ENCODE measurements around the gene LIPC. TPM values are rescaled to one million over a fixed set of nuclear protein-coding genes. Genes with fewer than 3 reads are reported as not detected.

LIPC gene
- total and polyA plus RNA-seq, 10 donors, result 0.47 to 2.5 (median 1.0) TPM

DNA sequence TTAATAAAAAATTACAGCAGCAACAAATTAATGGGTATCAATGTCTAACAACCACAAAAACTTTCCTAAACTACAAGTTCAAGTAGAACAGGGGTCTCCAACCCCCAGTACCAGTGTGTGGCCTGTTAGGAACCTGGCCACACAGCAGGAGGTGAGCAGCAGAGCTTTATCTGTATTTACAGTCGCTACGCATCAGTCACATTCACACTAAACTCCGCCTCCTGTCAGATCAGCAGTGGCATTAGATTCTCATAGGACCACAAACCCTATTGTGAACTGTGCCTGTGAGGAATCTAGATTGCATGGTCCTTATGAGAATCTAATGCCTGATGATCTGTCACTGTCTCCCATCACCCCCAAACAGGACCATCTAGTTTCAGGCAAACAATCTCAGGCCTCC, 18.5 kb upstream of the LIPC start:
- no peak for DNase-seq
- Histone ChIP-seq H3K9me3 (peaks cover 0 to 11% (median 4%) of the 10 kb centered on the region in 8 donors), H3K27ac (no peak overlapping the region), H3K4me3 (no peak overlapping the region), H3K36me3 (no peaks in the 10 kb centered on the region), H3K4me1 (peaks cover 0 to 10% (median 0%) of the 10 kb centered on the region in 6 donors), H3K27me3 (replicated peaks in 1 of 7) (no peaks in the 10 kb centered on the region)
- no peak for TF ChIP-seq POLR2A (IDR thresholded peaks at IDR 0.05)
- no peak for TF ChIP-seq POLR2AphosphoS5 (IDR thresholded peaks at IDR 0.05)
- TF ChIP-seq CTCF (IDR thresholded peaks at IDR 0.05 in 8 of 11, conservative IDR thresholded peaks at IDR 0.05 in 3 of 11), result no peak
- intact Hi-C loops (cut with DNase I; ENCODE audit: low total_unique reads), result no loop called here
- WGBS, 5 donors, result 95 to 99% (median 95%) methylated on average over 3 of the region's 3 CpGs

DNA sequence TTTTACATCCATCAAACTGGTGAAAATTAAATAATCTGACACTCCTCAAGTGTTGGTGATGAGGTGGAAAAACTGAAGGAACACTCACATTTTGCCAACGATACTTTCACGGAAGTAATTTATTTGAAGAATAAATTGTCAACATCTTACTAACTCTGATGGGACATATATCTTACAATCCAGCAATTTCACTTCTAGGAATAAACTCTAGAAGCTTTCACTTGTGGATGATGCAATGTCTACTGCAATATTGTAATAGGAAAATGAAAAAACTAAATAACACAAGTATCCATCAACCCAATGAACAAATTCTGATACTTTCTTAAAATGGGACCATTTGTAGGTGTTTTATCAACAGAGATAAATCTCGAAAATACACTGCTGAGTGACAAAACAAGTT, 16.2 kb upstream of the LIPC start:
- WGBS, 5 donors, result 88 to 97% (median 95%) methylated on average over 3 of the region's 3 CpGs
- Histone ChIP-seq H3K27ac (no peak overlapping the region), H3K4me3 (no peak overlapping the region), H3K9me3 (peaks cover 0 to 11% (median 4%) of the 10 kb centered on the region in 8 donors), H3K36me3 (no peaks in the 10 kb centered on the region), H3K27me3 (replicated peaks in 1 of 7) (no peaks in the 10 kb centered on the region), H3K4me1 (no peaks in the 10 kb centered on the region)
- intact Hi-C loops (cut with DNase I; ENCODE audit: low total_unique reads), result no loop called here
- DNase-seq, result no peak
- no peak for TF ChIP-seq POLR2A (IDR thresholded peaks at IDR 0.05)
- TF ChIP-seq POLR2AphosphoS5 (IDR thresholded peaks at IDR 0.05), result no peak
- no peak for TF ChIP-seq CTCF (IDR thresholded peaks at IDR 0.05 in 8 of 11, conservative IDR thresholded peaks at IDR 0.05 in 3 of 11)

DNA sequence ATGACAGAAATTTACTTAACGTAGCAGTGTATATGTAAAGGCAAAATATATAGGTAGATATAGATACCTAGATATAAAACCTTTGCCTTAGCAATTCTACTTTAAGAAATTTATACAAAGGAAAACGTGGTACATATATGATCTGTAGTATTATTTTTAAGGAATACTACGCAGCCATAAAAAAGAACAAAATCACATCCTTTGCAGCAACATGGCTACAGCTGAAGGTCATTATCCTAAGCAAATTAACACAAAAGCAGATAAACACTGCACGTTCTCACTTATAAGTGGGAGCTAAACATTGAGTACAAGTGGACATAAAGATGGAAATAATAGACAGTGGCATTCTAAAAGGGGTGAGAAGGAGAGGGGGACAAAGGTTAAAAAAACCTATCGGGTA, 14.8 kb upstream of the LIPC start:
- Histone ChIP-seq H3K4me3 (no peak overlapping the region), H3K36me3 (no peaks in the 10 kb centered on the region), H3K9me3 (peaks cover 0 to 11% (median 4%) of the 10 kb centered on the region in 8 donors), H3K4me1 (no peaks in the 10 kb centered on the region), H3K27me3 (replicated peaks in 1 of 7) (no peaks in the 10 kb centered on the region), H3K27ac (no peak overlapping the region)
- intact Hi-C loops (cut with DNase I; ENCODE audit: low total_unique reads), result no loop called here
- no peak for DNase-seq
- TF ChIP-seq CTCF (IDR thresholded peaks at IDR 0.05 in 8 of 11, conservative IDR thresholded peaks at IDR 0.05 in 3 of 11) (no peak), POLR2A (IDR thresholded peaks at IDR 0.05) (no peak), POLR2AphosphoS5 (IDR thresholded peaks at IDR 0.05) (no peak)
- 72 to 92% (median 82%) methylated on average over 5 of the region's 5 CpGs for WGBS, 5 donors

- intact Hi-C loops (cut with DNase I; ENCODE audit: low total_unique reads), result no loop called here
- Histone ChIP-seq H3K9me3 (peaks cover 0 to 11% (median 4%) of the 10 kb centered on the region in 8 donors), H3K4me3 (no peak overlapping the region), H3K27me3 (replicated peaks in 1 of 7) (no peaks in the 10 kb centered on the region), H3K27ac (no peak overlapping the region), H3K36me3 (no peaks in the 10 kb centered on the region), H3K4me1 (no peaks in the 10 kb centered on the region)
- TF ChIP-seq CTCF (IDR thresholded peaks at IDR 0.05 in 8 of 11, conservative IDR thresholded peaks at IDR 0.05 in 3 of 11) (no peak), POLR2AphosphoS5 (IDR thresholded peaks at IDR 0.05) (no peak), POLR2A (IDR thresholded peaks at IDR 0.05) (no peak)
- 65 to 91% (median 85%) methylated on average over 1 of the region's 1 CpG for WGBS, 5 donors
- DNase-seq, result no peak
Measured at GRCh38 chr15:58418135-58418534, 13.7 kb upstream of the LIPC start.

All from spleen (tissue), 11 donors.